HG03442 (cell line): ENCODE results near the gene DNAJA3.

Experiments
- ATAC-seq: cut with Tn5 transposase; IDR thresholded peaks from one replicate; pipeline ENCODE4 v1.9.1; 2021; ENCODE audit warnings: mild to moderate bottlenecking, moderate library complexity; ENCODE audit not compliant: unreplicated experiment

DNAJA3 gene

GRCh38 chr16:4404247-4404966, 21.3 kb upstream of the DNAJA3 start:
- ATAC-seq = no peak

DNA sequence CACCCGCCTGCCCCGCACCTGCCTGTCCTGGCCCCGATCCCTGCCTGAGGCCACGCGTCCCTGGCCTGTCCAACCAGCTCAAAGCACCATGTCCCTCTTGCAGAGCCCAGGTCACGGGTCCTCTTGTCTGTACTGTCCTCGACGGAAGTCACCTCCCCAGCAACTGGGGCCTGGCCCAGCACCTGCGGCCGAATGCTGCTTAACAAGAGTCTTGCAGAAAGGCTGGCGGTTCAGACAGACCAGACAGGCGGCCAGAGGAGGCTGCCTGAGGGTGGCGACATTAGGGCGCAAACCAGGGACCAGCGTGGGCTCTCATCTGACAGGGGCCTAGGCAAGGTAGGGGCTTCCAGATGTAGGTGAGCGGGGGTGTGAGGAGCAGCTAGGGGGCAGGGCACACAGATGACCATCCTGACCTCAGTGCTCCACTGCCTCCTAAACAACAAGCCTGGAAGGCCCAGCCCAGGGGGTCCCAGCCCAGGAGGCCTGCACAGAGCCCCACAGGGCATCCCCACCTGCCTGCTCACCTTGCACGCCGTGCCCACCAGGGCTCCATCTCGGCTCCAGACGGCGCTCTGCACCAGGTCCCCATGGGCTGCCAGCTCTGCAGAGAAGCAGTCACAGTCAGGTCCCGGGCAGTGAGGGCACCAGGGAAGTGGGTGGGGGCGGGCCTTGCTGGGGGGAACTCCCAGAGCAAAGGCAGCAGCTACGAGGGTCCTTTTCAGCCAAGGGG, 20.5 kb upstream of the DNAJA3 start:
- no peak for ATAC-seq

DNA sequence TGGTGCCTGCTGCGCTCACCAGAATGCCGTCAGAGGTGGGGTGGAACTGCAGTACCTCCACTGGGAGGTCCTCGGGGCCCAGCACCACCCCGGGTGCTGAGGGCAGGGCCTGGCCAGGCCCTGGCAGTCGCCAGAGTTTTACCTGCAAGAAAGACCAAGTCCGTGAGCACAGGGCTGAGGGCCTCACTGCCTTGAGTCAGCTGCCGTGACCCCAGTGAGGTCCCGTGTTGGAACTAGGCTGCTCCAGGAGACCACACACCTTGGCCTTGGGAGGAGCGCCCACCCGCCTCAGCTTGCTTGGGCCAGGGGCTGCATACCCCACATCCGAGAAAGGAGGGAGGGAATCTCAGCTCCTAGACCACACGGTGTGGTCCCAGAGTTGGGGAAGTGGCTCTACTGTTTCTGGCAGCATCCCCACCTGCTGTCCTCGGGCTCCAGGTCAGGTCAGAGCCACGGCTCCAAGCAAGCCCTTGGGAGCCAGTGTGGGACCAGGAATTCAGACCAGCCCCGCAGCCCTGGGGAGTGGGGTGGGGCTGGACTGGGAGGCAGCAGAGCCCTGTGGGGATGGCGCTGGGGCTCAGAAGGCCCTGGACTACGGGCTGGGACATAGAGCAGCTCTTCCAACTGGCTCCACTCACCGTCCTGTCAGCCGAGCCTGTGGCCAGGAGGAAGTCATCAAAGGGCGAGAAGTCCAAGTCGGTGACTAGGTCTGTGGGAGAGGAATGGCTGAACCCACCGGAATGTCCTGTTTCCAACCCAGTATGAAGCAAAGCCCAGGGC, 17.9 kb upstream of the DNAJA3 start:
- no peak for ATAC-seq

DNA sequence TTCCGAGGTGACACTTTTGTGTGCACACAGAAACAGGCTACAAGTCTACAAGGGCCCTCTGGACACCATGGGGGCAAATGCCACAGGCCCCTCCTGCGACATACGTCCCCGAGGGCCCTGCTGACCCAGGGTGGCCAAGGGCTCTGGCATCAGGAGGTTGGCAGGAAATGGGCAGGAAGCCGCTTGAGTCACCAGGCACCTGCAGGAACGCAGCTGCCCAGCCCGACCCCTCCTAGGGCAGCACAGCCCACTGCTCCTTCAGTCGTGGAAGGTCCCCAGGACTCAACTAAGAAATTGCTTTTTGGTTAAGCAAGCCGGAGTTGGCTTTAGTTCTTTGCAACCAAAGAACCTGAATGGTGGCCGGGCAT, 17.4 kb upstream of the DNAJA3 start:
- ATAC-seq = no peak

GRCh38 chr16:4409081-4409932, 16.4 kb upstream of the DNAJA3 start:
- no peak for ATAC-seq

GRCh38 chr16:4410335-4411075, 15.2 kb upstream of the DNAJA3 start:
- ATAC-seq = no peak

GRCh38 chr16:4411684-4412083, 14.0 kb upstream of the DNAJA3 start:
- no peak for ATAC-seq

GRCh38 chr16:4412159-4412558, 13.5 kb upstream of the DNAJA3 start:
- no peak for ATAC-seq

GRCh38 chr16:4412854-4413253, 12.8 kb upstream of the DNAJA3 start:
- ATAC-seq = no peak

GRCh38 chr16:4414187-4414917, 11.3 kb upstream of the DNAJA3 start:
- ATAC-seq = peak; percentile 57

DNA sequence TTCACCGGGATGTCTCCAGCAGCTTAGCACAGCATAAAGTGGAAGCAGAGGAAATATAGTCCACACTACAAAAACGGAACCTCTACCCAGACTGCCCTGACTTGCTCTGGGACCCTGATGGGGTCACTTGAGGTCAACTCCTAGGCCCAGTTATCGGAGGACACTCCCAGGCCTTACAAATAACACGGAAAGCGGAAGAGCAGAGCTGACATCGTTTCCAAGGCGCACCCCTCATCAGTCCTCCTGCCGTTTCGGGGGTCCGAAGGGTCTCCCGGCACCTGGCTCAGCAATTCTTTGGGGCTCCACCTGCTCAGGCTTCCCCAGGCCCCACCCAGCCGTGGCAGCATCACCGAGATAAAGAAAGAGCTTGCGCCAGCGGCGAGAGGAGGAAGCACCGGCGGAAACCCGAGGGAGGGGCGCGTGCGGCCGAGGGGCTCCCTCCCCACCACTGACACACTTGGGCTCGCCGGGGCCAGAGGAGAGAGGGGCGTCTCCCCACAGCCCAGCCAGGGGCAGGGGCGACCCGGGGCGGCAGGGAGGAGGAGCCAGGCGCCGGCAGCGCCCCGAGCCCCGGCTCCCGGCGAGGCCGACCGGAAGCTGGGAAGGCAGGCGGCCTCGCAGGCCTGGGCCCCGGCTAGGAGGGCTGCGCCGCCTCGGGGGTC, 10.0 kb upstream of the DNAJA3 start:
- peak; percentile 5 for ATAC-seq

DNA sequence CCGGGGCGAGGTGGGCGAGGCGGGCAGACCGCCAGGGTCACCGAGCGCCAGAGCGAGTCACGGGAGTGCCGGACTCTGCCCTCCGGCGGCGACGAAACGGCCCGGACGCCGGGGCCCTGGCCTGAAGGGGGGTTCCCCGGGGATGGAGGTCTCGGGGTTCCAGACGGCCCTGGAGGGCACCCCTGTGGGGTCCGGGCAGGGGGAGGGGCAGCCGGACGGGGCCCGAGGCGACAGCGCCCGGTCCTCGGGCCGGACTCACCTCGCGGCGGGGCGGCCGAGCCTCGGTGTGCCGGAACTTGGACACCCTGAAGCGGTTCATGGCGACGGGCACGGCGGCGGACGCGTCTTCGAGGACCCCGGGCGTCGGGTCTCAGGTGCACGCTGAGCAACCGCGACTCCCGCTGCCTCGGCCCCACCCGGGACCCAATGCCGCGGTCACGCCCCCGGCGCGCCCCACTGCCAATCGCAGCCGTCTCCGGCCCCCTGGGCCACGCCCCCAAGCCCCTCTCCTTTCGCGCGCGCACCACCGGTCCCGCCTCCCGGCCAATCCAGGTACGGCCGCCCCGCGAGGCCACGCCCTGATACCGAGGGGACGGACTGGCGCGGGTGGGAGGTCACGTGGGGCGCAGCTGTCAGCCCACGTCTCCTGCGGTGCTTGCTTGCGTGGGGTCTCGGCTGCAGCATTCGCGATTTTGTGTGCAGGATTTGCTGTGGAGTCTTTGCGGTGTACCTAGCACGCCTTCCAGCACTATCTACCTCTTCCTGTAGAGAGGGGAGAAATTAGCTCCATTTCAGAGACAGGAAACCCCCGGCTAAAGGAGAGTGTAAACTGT, 9.3 kb upstream of the DNAJA3 start, which contains the start of gene CORO7:
Gene CORO7 (minus strand): TSS at position 397 of the 833 bp plus-strand sequence. CDS start 78 bp downstream, at position 319.
- ATAC-seq = peak; percentile 60

GRCh38 chr16:4419402-4419959, 6.2 kb upstream of the DNAJA3 start:
- no peak for ATAC-seq

DNA sequence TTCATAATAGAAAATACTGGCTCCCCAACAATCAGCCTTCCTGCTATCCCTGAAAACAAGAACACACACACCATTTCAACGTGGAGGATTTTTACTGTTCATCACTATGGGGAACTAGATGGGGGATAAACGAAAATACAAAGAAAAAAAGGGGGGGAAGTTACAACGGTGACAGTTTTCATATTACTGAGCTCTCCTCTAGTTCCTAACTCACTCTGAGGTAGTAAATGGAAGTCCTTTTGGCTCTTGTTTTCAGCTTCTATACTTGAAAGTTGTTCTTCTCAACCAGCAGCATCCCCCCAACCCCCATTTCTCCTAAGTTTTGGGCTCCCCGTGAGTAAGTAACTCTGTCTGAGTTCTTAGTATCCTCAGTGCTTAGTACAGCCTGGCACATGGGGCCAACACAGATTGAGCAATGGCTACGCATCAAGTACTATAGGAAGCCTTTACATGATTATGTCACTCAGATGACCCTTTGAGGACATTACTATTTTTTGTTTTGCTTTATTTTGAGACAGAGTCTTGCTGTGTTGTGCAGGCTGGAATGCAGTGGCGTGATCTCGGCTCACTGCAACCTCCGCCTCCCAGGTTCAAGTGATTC, 5.1 kb upstream of the DNAJA3 start:
- ATAC-seq = no peak

DNA sequence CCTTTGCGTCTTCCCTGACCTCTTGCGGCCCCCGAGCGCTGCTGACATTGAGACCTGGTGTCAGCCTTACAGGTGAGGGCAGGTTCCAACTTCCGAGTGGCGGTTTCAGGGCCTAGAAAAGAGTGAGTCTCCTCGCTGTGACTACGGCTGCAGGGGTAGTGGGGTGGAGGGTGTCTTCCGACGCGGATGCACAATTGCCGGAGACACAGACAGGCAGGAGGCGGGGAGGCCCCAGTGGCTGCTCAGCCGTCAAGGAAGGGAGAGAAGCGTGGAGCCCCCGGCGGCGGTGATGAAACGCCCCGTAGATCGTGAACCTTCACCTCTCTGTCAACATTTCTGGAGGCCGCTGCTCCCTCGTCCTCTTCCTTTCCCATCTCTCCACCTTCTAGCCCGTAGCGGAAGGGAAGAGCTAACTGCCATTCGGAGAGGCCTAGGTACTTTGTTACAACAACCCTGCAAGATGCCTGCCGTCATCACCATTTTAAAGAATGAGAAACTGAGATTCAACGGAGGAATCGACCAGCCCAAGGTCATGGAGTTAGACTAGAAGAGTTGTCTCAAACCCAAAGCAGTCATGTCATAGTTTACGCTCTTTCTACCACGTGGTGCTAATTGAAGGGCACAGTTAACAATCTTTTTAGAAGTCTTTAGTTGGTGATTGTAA, 485 bp downstream of the DNAJA3 start:
- peak; percentile 27 for ATAC-seq

- ATAC-seq = no peak
Measured at GRCh38 chr16:4426722-4427372, 1.2 kb downstream of the DNAJA3 start.
